ENCODE measurements around the gene ARRDC5. TPM values are rescaled to one million over a fixed set of nuclear protein-coding genes. Genes with fewer than 3 reads are reported as not detected.

The ARRDC5 gene
- total and polyA plus RNA-seq, 2 donors (not counting 3 experiments of a cell fraction or from before 2014, with no cell fraction given): 0.04 TPM; not detected in 1

Small RNA genes lying within 50 kb of the gene (microRNA-seq; reads per million reads assigned to microRNA genes)
- gene MIR4747 (ENCODE audit: borderline number of aligned reads, borderline replicate concordance): not detected

Small RNA genes lying within 50 kb of the gene (small RNA-seq; reads per million reads assigned to genes)
- gene MIR4747 (ENCODE audit: insufficient read depth, insufficient read length, low read depth, low replicate concordance): not detected

Other genes with a start within 250 kb of the ARRDC5 start
- 187 and 191 TPM in 2 replicates for gene MYDGF, start 232.6 kb downstream of the ARRDC5 start, total RNA-seq
- gene MYDGF, start 232.6 kb downstream of the ARRDC5 start, polyA plus RNA-seq: 337 and 358 TPM in 2 replicates
- 87.6 and 98.0 TPM in 2 replicates for gene DPP9, start 179.1 kb downstream of the ARRDC5 start, total RNA-seq
- 31.5 and 38.3 TPM in 2 replicates for gene DPP9, start 179.1 kb downstream of the ARRDC5 start, polyA plus RNA-seq
- 11.4 TPM in 2 replicates for gene FEM1A, start 111.2 kb downstream of the ARRDC5 start, total RNA-seq
- gene FEM1A, start 111.2 kb downstream of the ARRDC5 start, polyA plus RNA-seq: 5.1 and 5.9 TPM in 2 replicates
- 17.6 and 19.0 TPM in 2 replicates for gene TICAM1, start 71.2 kb downstream of the ARRDC5 start, total RNA-seq
- gene TICAM1, start 71.2 kb downstream of the ARRDC5 start, polyA plus RNA-seq: 4.3 and 4.8 TPM in 2 replicates
- 76.8 and 77.9 TPM in 2 replicates for gene PLIN3, start 35.2 kb downstream of the ARRDC5 start, total RNA-seq
- 88.9 and 90.0 TPM in 2 replicates for gene PLIN3, start 35.2 kb downstream of the ARRDC5 start, polyA plus RNA-seq
- 70.8 and 76.8 TPM in 2 replicates for gene UHRF1, start 6.6 kb upstream of the ARRDC5 start, total RNA-seq
- 9.1 and 13.3 TPM in 2 replicates for gene UHRF1, start 6.6 kb upstream of the ARRDC5 start, polyA plus RNA-seq
- 30.8 and 37.2 TPM in 2 replicates for gene KDM4B, start 66.2 kb upstream of the ARRDC5 start, total RNA-seq
- gene KDM4B, start 66.2 kb upstream of the ARRDC5 start, polyA plus RNA-seq: 12.4 and 14.4 TPM in 2 replicates